GM19438 (cell line): Measurements from ENCODE around the gene RPL29.

Experiments used
- ATAC-seq: cut with Tn5 transposase; IDR thresholded peaks from one replicate; pipeline ENCODE4 v1.9.1; 2021; ENCODE audit warnings: low read depth; ENCODE audit not compliant: unreplicated experiment

RPL29 gene

DNA sequence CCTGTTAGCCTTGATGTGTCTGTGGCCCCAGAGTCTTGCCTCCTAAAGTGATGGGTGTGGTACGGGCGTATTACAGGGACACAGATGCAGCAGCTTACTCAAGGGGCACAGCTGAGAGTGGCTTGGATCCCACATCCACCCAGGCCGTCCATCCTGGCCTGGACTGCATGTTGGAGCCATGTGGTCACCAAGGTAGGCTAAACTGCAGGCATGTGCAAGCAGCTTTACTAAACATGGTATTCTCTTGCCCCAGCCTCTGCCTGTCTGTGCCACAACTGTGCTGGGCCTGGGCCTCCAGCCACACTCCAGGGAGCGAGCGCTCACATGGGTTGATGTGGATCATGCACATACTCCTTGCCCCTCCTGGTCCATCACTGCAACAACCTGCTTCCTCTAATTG, 46.6 kb downstream of the RPL29 start:
- no peak for ATAC-seq

DNA sequence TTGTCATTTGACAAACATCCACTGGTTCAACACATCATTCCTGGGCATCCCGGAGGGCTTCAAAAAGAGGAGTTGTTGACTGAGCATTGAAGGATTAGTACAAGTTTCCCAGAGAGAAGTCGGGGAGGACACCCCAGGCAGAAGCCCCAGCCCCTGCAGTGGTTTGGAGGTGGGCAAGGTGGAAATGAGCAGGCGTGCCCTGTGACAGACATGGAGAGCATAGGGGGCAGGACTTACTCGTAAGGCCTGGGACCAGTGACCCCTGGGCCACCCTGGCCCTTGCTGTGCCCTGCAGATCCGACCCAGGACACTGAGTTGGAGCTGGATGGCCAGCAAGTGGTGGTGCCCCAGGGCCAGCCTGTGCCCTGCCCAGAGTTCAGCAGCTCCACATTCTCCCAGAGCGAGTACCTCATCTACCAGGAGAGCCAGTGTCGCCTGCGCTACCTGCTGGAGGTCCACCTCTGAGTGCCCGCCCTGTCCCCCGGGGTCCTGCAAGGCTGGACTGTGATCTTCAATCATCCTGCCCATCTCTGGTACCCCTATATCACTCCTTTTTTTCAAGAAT, 47.6 kb downstream of the RPL29 start:
- ATAC-seq: no peak

GRCh38 chr3:51947215-51947900, 48.3 kb downstream of the RPL29 start:
- no peak for ATAC-seq

GRCh38 chr3:51946796-51947195, 48.9 kb downstream of the RPL29 start:
- no peak for ATAC-seq

DNA sequence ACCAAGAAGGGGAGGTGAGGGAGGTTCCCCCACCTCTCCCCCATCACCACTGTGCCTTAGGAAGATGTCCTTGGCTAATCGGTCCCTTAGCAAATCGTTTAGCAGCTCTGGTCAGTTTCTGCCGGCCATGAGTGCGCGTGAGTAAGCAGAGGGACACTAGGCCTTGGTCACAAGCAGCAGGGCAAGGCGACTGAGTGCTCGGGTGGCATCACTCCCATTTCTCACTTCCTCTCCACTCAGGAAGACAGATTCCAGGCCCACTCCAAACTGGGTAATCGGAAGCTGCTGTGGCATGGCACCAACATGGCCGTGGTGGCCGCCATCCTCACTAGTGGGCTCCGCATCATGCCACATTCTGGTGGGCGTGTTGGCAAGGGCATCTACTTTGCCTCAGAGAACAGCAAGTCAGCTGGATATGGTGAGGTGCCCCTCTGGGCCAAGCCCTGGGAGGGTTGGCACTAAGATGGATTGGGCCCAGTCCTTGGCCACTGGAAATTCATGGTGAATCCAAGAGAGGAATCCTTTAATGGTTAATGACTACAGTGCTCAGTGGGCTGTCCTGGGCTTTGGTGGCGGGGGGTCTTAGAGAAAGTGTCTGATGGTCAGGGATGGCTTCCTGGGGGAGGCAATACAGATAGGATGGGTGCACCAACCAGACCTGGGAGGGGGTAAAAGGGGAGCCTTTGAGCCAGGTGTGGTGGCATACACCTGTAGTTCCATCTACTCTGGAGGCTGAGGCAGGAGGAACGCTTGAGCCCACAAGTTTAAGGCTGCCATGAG, 49.6 kb downstream of the RPL29 start:
- ATAC-seq: no peak

DNA sequence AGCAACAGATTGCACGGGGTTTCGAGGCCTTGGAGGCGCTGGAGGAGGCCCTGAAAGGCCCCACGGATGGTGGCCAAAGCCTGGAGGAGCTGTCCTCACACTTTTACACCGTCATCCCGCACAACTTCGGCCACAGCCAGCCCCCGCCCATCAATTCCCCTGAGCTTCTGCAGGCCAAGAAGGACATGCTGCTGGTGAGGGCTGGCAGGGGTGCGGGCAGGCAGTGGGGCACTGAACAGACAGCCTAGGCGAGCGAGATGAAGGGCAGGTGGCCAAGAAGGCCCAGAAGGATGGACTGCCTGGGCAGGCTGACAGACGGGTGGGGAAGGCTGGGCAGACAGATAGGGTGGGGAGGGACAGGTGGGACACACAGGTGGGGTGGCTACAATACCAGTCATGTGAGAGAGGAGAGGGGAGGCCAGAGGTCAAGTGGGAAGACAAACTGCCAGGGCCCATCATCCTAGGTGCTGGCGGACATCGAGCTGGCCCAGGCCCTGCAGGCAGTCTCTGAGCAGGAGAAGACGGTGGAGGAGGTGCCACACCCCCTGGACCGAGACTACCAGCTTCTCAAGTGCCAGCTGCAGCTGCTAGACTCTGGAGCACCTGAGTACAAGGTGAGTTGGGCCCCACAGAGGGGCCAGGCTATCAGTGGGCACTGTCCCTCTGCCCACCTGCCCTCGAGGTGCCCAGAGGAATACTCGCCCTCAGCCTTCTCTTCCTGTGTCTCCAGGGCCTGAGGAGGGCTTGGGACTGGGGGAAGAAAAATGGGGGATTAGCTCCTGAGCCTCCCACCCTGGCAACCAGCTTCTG, 50.5 kb downstream of the RPL29 start:
- ATAC-seq: no peak

DNA sequence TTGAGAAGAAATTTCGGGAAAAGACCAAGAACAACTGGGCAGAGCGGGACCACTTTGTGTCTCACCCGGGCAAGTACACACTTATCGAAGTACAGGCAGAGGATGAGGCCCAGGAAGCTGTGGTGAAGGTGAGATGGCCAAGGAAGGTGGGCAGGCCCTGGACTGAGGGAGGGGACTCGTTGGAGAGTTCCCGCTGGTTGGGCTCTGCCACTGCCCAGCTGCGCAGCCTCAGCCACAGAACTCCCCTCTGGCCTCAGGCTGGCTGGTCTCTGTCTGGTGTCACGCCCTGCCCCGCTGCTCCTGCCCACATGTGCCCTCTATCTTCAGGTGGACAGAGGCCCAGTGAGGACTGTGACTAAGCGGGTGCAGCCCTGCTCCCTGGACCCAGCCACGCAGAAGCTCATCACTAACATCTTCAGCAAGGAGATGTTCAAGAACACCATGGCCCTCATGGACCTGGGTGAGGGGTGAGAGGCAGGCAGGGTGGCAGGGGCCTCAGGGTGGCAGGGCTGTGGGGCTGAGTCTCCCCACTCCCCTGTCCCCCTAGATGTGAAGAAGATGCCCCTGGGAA, 51.2 kb downstream of the RPL29 start:
- no peak for ATAC-seq
